Fibroblast of mammary gland (primary cell): ENCODE results near the gene WDR7.

ENCODE experiments used
- DNase-seq: peaks from one replicate; pipeline ENCODE4 v3.0.0-alpha.2; 2010; ENCODE audit warnings: low read depth
- H3K4me3 ChIP-seq: 2 replicates; pipeline ENCODE4 v1.5.1; 2011; ENCODE audit warnings: low read depth, mild to moderate bottlenecking, low read length, moderate library complexity; ENCODE audit not compliant: control insufficient read depth
- TF ChIP-seq, protein P1 (sequence below): conservative IDR thresholded peaks from 2 replicates; pipeline ENCODE4 v1.5.1; 2011; ENCODE audit warnings: low read depth, low read length, inconsistent platforms; ENCODE audit not compliant: control insufficient read depth, insufficient read depth

WDR7 gene

DNA sequence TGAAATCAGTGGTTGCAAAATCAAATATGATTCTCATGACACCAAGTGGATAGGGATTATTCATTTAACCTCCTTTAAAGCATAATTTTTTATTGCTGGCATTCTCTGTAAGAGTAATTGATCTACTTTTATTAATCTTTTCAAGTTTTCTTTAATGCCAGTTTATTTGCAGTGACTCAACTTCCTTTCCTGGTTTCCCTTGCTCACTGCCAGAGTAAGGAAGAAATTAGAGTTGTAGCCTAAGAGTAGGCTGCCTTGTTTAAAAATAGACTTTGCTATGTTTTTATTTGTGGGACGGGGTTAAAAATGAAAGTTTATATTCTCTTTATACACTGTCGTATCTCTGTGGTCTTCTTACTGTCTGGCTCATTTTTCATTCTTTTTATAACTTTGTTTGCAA, 148.6 kb downstream of the WDR7 start:
- DNase-seq, result peak; percentile 25
- TF ChIP-seq, protein P1, sequence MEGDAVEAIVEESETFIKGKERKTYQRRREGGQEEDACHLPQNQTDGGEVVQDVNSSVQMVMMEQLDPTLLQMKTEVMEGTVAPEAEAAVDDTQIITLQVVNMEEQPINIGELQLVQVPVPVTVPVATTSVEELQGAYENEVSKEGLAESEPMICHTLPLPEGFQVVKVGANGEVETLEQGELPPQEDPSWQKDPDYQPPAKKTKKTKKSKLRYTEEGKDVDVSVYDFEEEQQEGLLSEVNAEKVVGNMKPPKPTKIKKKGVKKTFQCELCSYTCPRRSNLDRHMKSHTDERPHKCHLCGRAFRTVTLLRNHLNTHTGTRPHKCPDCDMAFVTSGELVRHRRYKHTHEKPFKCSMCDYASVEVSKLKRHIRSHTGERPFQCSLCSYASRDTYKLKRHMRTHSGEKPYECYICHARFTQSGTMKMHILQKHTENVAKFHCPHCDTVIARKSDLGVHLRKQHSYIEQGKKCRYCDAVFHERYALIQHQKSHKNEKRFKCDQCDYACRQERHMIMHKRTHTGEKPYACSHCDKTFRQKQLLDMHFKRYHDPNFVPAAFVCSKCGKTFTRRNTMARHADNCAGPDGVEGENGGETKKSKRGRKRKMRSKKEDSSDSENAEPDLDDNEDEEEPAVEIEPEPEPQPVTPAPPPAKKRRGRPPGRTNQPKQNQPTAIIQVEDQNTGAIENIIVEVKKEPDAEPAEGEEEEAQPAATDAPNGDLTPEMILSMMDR, result no peak
- H3K4me3 ChIP-seq, result no peak overlapping the region

DNA sequence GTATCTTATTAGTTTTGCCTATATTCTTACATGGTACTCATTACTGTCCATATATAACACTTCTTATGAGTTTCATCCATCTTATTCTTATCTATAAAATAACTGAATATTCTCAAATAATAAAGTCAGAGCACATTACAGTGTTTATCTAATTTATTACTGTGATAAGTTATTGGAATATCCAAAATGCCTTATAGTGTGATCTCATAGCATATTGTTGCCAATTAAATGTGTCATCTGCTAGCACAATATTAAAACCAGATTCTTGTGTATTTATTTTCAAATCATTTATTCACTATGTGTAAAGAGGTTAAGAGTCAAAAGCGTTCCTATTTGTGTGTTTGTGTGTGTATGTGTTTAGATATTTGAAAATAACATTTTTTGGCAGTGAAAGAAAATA, 151.9 kb downstream of the WDR7 start:
- H3K4me3 ChIP-seq, result no peak overlapping the region
- peak; percentile 61 for DNase-seq
- TF ChIP-seq, protein P1, result no peak

DNA sequence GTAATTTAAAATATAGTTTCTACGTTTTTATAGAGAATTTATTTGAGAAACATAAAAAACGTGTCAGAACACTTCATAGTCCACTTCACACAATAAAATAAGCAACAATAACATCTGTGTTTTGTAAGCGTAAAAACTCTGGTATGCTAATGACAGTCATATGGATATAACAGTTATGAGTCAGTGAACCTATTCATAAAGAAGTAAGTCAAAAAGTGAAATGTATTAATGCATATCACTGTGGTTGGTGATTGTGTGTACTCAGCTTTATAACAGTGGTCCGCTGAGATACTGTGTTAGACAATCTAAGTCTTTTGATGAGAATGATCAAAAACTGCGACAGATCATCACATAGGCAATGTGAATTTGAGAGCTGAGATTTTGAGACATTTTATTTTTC, 153.2 kb downstream of the WDR7 start:
- TF ChIP-seq, protein P1, result no peak
- no peak for DNase-seq
- H3K4me3 ChIP-seq, result no peak overlapping the region

DNA sequence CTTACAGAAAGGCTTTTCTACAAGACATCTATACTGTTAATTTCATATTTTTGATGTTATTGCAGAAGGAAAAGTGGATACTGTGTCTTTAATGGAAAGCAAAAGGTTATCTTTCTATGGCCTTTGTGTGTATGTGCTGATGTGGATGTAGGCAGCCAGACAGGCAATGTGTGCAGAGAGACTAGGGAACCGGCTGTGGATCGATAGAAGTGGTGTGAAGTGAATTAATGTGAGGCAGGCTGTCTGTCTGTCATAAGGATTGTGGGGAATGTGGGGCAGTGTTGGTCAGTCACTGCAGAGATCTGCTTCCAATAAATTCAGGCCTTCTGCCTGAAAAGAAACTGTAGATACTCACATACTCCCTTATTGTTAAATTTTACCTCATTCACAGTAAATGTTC, 156.7 kb downstream of the WDR7 start:
- TF ChIP-seq, protein P1, result no peak
- no peak for DNase-seq
- no peak overlapping the region for H3K4me3 ChIP-seq

DNA sequence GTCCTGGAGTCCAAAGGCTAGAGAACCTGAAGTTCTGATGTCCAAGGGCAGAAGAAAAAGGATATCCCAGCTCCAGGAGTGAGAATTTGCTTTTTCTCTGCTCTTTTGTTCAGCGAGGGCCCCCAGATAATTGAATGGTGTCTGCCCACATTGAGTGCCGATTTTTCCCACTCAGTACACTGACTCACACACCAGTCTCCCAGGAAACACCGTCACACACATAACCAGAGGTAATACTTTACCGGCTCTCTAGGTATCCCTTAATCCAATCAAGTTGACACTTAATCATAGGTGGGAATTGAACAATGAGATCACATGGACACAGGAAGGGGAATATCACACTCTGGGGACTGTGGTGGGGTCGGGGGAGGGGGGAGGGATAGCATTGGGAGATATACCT, 161.5 kb downstream of the WDR7 start:
- TF ChIP-seq, protein P1, result no peak
- no peak overlapping the region for H3K4me3 ChIP-seq
- no peak for DNase-seq

DNA sequence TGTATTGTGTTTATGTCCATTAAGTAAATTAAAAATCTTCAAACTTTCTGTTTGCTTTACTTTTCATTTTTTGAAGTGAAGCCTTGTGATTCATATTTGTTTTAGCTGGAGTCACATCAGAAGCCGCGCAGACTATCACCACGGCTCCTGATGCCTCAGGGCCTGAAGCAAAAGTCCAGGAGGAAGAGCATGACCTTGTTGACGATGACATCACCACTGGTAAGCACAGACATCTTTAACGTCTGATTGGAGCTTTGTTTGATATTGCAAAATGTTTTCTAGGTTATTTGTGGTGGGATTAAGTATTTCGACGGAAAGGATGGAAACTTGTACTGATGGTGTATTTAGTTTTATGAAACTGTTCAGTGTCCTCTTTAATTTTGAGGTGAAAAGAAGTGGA, 164.8 kb downstream of the WDR7 start:
- TF ChIP-seq, protein P1, result no peak
- peak; percentile 11 for DNase-seq
- no peak overlapping the region for H3K4me3 ChIP-seq

DNA sequence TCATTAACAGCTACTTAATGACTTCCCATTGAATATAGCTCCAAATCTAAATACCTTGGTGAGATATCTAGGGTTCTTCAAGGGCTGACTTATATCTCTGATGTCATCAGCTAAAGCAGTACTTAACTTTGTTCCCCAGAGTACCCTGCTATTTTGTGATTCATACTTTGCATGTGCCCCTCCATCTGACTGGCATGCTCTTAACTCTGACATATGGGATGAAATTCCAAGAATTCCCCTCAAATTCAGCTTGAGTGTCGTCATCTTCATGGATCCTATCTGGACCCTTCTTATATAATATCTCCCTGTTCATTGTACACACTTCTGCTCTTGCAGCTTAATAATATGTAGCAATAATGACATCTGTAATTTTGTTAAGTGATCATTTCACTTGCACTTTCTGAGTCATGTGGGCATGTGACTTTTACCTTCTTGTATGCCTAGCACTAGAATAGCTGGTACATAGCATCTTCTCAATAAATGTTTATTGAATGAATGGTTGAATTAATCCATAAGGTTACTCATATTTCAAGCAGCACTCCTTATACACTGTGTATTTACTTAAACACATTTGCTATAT, 172.9 kb downstream of the WDR7 start:
- H3K4me3 ChIP-seq, result no peak overlapping the region
- DNase-seq, result peak; percentile 39
- TF ChIP-seq, protein P1, result no peak
